Fibroblast of mammary gland (primary cell): ENCODE data around the gene GGACT.

Experiments used
- DNase-seq: peaks from one replicate; pipeline ENCODE4 v3.0.0-alpha.2; 2010; ENCODE audit warnings: low read depth
- H3K4me3 ChIP-seq: 2 replicates; pipeline ENCODE4 v1.5.1; 2011; ENCODE audit warnings: low read depth, mild to moderate bottlenecking, low read length, moderate library complexity; ENCODE audit not compliant: control insufficient read depth
- CTCF ChIP-seq: conservative IDR thresholded peaks from 2 replicates; pipeline ENCODE4 v1.5.1; 2011; ENCODE audit warnings: low read depth, low read length, inconsistent platforms; ENCODE audit not compliant: control insufficient read depth, insufficient read depth

Gene GGACT

GRCh38 chr13:100545684-100546061, 42.9 kb downstream of the GGACT start:
- no peak for DNase-seq
- no peak overlapping the region for H3K4me3 ChIP-seq
- no peak for TF ChIP-seq CTCF

- no peak for TF ChIP-seq CTCF
- no peak for DNase-seq
- H3K4me3 ChIP-seq = no peak overlapping the region
Measured at GRCh38 chr13:100544866-100545683, 43.5 kb downstream of the GGACT start.

GRCh38 chr13:100543872-100544602, 44.6 kb downstream of the GGACT start:
- DNase-seq = no peak
- no peak overlapping the region for H3K4me3 ChIP-seq
- no peak for TF ChIP-seq CTCF

- peak; percentile 71 for DNase-seq
- H3K4me3 ChIP-seq = no peak overlapping the region
- TF ChIP-seq CTCF = peak; percentile 52
Measured at GRCh38 chr13:100542826-100543156, 45.8 kb downstream of the GGACT start.

GRCh38 chr13:100541897-100542825, 46.4 kb downstream of the GGACT start:
- no peak for DNase-seq
- TF ChIP-seq CTCF = no peak
- no peak overlapping the region for H3K4me3 ChIP-seq

GRCh38 chr13:100540621-100541020, 48.0 kb downstream of the GGACT start:
- H3K4me3 ChIP-seq = no peak overlapping the region
- no peak for TF ChIP-seq CTCF
- peak; percentile 2 for DNase-seq
